Calu3 (cell line): ENCODE data around the gene ARHGEF12. TPM values are rescaled to one million over a fixed set of nuclear protein-coding genes. Genes with fewer than 3 reads are reported as not detected.
A peak's percentile ranks its signal among the peaks of the same experiment; 100 is the strongest.

ENCODE experiments used
- BruUV-seq: library from RNA; stranded (reverse); fragments of 400-500 nt; replicated peaks from 2 replicates; lab custom pipeline; 2021; lab: Mats Ljungman, UMichigan
- CTCF ChIA-PET: fragments of 300-600 bp; sonication (Branson Sonifier 250); formaldehyde crosslinking; loops from one replicate; lab custom pipeline; 2022; ENCODE audit warnings: antibody characterized with exemption; lab: Charles Lee
- DNase-seq: peaks from one replicate; pipeline ENCODE4 v3.0.0; 2022
- H3K27ac Mint-ChIP-seq: one replicate; pipeline ENCODE4 v1.8.0; 2022; ENCODE audit warnings: mixed read lengths; ENCODE audit not compliant: unreplicated experiment
- H3K27me3 Mint-ChIP-seq: one replicate; pipeline ENCODE4 v1.8.0; 2022; ENCODE audit warnings: mixed read lengths; ENCODE audit not compliant: unreplicated experiment
- H3K36me3 Mint-ChIP-seq: one replicate; pipeline ENCODE4 v1.8.0; 2022; ENCODE audit warnings: mild to moderate bottlenecking, moderate library complexity, mixed read lengths; ENCODE audit not compliant: insufficient read depth, unreplicated experiment
- H3K4me1 Mint-ChIP-seq: one replicate; pipeline ENCODE4 v1.8.0; 2022; ENCODE audit warnings: mild to moderate bottlenecking, low read depth, mixed read lengths; ENCODE audit not compliant: unreplicated experiment
- H3K4me3 Mint-ChIP-seq: one replicate; pipeline ENCODE4 v1.8.0; 2022; ENCODE audit warnings: mild to moderate bottlenecking, low read depth, moderate library complexity, mixed read lengths; ENCODE audit not compliant: unreplicated experiment
- H3K9me3 Mint-ChIP-seq: one replicate; pipeline ENCODE4 v1.8.0; 2022; ENCODE audit warnings: low read depth, mixed read lengths; ENCODE audit not compliant: unreplicated experiment
- intact Hi-C: fragments of 100-400 bp; cut with micrococcal nuclease; formaldehyde crosslinking; loops from one replicate; pipeline ENCODE4 v1.10.0; 2022; ENCODE audit not compliant: unreplicated experiment
- total RNA-seq: library from RNA; stranded (reverse); gene quantifications from 2 replicates; pipeline ENCODE4 v1.2.3, GENCODE V29; 2022
- TF ChIP-seq, protein P1 (sequence below): fragments of 200-600 bp; IDR thresholded peaks from one replicate; pipeline ENCODE4 v1.8.0; 2022; ENCODE audit warnings: antibody characterized with exemption; ENCODE audit not compliant: unreplicated experiment

Gene ARHGEF12
- total RNA-seq, 1 experiment from 2014 or later: 50.0 TPM

DNA sequence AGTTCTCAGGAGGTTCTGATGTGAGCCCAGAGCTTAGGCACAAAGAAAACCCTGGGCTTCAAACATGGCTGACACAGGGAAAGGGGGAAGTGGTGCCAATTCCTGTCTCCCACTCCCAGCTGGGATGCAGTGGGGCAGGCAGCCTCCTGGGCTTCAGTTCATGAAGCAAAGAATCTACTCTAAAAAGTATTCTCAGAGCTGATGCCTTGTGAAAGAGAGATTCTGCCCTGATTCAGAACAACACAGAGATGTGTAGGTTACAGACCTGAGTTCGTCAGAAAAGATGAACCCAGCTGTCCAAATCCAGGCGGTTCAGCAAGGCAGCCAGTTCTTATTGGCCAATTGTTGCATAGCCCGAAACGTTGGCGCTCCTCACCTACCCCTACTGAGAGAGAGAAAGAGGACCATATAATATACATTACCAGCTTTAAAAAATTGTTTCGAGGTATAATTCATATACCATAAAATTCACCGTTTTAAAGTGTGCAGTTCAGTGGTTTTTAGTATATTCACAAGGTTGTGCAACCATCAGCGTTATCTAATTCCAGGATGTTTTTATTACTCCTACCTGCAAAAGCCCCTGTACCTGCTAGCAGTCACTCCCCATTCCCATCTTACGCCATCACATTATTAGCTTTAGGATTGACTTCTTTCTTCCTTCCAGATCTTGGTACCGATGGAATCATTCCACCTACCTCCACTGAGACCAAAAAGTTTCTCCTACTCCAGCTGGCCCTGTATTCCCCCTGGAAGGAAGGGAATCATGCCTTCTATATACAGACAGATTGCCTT, 18.3 kb upstream of the ARHGEF12 start:
- peaks cover 20% of the 10 kb centered on the region for H3K4me1 Mint-ChIP-seq
- TF ChIP-seq, protein P1, sequence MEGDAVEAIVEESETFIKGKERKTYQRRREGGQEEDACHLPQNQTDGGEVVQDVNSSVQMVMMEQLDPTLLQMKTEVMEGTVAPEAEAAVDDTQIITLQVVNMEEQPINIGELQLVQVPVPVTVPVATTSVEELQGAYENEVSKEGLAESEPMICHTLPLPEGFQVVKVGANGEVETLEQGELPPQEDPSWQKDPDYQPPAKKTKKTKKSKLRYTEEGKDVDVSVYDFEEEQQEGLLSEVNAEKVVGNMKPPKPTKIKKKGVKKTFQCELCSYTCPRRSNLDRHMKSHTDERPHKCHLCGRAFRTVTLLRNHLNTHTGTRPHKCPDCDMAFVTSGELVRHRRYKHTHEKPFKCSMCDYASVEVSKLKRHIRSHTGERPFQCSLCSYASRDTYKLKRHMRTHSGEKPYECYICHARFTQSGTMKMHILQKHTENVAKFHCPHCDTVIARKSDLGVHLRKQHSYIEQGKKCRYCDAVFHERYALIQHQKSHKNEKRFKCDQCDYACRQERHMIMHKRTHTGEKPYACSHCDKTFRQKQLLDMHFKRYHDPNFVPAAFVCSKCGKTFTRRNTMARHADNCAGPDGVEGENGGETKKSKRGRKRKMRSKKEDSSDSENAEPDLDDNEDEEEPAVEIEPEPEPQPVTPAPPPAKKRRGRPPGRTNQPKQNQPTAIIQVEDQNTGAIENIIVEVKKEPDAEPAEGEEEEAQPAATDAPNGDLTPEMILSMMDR: no peak
- DNase-seq: no peak
- CTCF ChIA-PET: no interaction called here
- H3K36me3 Mint-ChIP-seq: peaks cover 5% of the 10 kb centered on the region
- no peak overlapping the region for H3K4me3 Mint-ChIP-seq
- no TSS peak for BruUV-seq
- no peaks in the 10 kb centered on the region for H3K27me3 Mint-ChIP-seq
- no peaks in the 10 kb centered on the region for H3K9me3 Mint-ChIP-seq
- intact Hi-C loops: no loop called here
- no peak overlapping the region for H3K27ac Mint-ChIP-seq

DNA sequence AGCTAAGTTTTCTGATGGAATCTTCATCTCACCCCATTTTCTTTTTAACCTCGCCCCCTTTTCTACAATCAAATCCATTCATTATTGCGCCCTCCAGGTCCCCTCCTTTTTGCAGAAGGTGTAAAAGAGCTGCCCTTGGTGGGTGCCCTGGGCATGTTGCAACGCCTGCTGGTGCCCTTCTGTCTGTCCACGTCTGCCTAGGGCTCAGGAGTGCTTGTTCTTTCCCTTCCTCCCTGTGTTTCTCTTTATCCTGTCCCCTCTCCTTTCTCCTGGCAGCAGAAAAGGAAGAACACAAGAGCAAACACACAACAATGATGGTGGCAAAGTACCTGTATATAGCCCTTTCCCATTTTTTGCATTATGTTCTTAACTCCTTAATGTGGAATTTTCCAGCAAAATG, 17.3 kb upstream of the ARHGEF12 start:
- no peaks in the 10 kb centered on the region for H3K9me3 Mint-ChIP-seq
- TF ChIP-seq, protein P1: no peak
- intact Hi-C loops: no loop called here
- DNase-seq: no peak
- peaks cover 20% of the 10 kb centered on the region for H3K4me1 Mint-ChIP-seq
- BruUV-seq: TSS peak; percentile 36
- H3K27ac Mint-ChIP-seq: no peak overlapping the region
- peaks cover 5% of the 10 kb centered on the region for H3K36me3 Mint-ChIP-seq
- no peaks in the 10 kb centered on the region for H3K27me3 Mint-ChIP-seq
- CTCF ChIA-PET: no interaction called here
- H3K4me3 Mint-ChIP-seq: no peak overlapping the region

DNA sequence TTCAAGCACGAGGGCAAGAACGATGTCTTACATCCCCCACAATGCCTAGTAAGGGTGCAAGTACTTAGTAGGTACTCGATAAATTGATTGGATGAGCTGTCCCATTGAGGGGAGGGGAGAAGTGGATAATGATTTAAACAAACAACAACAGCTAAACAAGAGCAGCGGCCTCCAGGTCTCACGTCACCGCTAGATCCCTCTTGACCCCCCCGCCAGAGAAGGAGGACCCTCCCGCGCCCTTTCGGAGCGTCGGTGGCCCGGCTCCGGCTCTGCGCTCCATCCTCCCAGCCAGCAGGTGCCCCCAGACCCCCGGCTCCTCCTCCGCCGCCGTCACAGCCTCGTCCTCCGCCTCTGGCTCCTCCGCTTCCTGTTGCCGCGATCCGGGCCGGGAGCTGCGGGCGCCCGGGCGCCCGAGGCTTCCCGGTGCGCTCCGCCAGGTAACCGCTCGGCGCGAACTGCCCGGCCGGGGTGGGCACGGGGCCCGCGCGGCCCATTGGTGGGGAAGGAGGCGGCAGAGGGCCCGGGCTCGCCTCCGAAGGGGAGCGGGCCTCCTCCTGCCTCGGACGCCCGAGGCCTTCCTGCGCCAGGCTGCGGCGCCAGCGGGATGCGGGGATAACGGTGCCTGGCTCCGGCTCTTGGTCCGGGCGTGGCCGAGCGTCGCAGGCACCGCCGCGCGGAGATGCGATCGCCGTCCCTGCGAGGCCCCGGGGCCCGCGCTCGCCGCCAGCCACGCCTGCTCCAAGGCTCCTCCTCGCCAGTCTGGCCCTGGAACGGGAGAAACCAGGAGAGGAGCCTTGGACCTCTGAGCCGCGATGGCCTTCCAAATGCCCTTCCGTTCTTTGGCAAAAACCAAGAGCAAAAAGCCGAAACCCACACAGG, 11.0 kb upstream of the ARHGEF12 start, which contains the start of gene TLCD5:
TSS of gene TLCD5 (plus strand) at position 368 of the 879 bp plus-strand sequence. CDS start 2,143 bp downstream, outside the sequence.
- no peaks in the 10 kb centered on the region for H3K27me3 Mint-ChIP-seq
- DNase-seq: peak; percentile 71
- peaks cover 19% of the 10 kb centered on the region for H3K4me1 Mint-ChIP-seq
- H3K9me3 Mint-ChIP-seq: no peaks in the 10 kb centered on the region
- H3K36me3 Mint-ChIP-seq: peaks cover 15% of the 10 kb centered on the region
- intact Hi-C loops: no loop called here
- H3K27ac Mint-ChIP-seq: peak within 1 kb of the TSS; percentile 62
- no TSS peak for BruUV-seq
- CTCF ChIA-PET: no interaction called here
- peak within 1 kb of the TSS; percentile 68 for H3K4me3 Mint-ChIP-seq
- TF ChIP-seq, protein P1: no peak

DNA sequence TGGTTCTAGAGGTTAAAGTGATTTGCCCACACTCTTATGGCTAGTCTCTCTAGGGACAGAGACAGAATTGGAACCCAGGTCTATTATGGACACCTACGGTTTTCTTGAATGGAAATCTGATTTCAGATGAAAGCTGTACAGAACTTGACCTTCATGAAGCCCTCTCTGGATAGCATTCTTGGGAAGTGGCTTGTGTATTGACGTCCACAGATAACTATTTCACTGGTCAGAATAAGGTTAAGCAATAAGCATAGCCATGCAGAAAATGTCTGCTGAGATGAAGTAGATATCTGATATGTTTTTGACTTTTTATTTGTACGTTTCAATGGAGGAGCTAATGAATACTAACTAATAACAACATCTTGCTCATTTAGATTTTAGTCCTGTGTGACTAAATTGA, 10.0 kb upstream of the ARHGEF12 start:
- Mint-ChIP-seq H3K36me3 (peaks cover 19% of the 10 kb centered on the region), H3K27me3 (no peaks in the 10 kb centered on the region), H3K27ac (peak overlapping the region; percentile 62), H3K4me3 (peak overlapping the region; percentile 68), H3K9me3 (no peaks in the 10 kb centered on the region), H3K4me1 (peaks cover 19% of the 10 kb centered on the region)
- intact Hi-C loops: no loop called here
- CTCF ChIA-PET: no interaction called here
- BruUV-seq: no TSS peak
- TF ChIP-seq, protein P1: no peak
- no peak for DNase-seq
